AG09309 (cell line): ENCODE measurements around the gene ERBB4.
A peak's percentile ranks its signal among the peaks of the same experiment; 100 is the strongest.
"Not testable (repeated sequence)": the region's sequence is repeated elsewhere in the genome, so short reads cannot be mapped to it uniquely, and the experiment has no call there.

ENCODE experiments used
- DNase-seq: peaks from one replicate; pipeline ENCODE4 v3.0.0-alpha.2; 2010; ENCODE audit warnings: low read depth
- H3K4me3 ChIP-seq: 2 replicates; pipeline ENCODE4 v1.5.1; 2011; ENCODE audit warnings: mild to moderate bottlenecking, low read depth, low read length, moderate library complexity; ENCODE audit not compliant: control insufficient read depth
- CTCF ChIP-seq: IDR thresholded peaks from 2 replicates; pipeline ENCODE4 v1.5.1; 2011; ENCODE audit warnings: mild to moderate bottlenecking, low read depth, low read length, inconsistent platforms; ENCODE audit not compliant: insufficient read depth, control insufficient read depth; ENCODE audit errors: missing control alignments

Gene ERBB4

GRCh38 chr2:212265777-212266176 is 272.8 kb downstream of the ERBB4 start:
- no peak for DNase-seq
- no peak overlapping the region for H3K4me3 ChIP-seq
- no peak for TF ChIP-seq CTCF

- DNase-seq, result no peak
- no peak overlapping the region for H3K4me3 ChIP-seq
- no peak for TF ChIP-seq CTCF
These were observed 274.4 kb downstream of the ERBB4 start for GRCh38 chr2:212264187-212264586.

- TF ChIP-seq CTCF, result no peak
- DNase-seq, result no peak
- H3K4me3 ChIP-seq, result no peak overlapping the region
These were observed 279.4 kb downstream of the ERBB4 start for GRCh38 chr2:212259226-212259625.

GRCh38 chr2:212254339-212254738 is 284.3 kb downstream of the ERBB4 start:
- no peak for DNase-seq
- H3K4me3 ChIP-seq, result no peak overlapping the region
- TF ChIP-seq CTCF, result no peak

GRCh38 chr2:212249451-212249850 is 289.2 kb downstream of the ERBB4 start:
- DNase-seq, result peak; percentile 21
- peak; percentile 55 for TF ChIP-seq CTCF

GRCh38 chr2:212245880-212246279 is 292.7 kb downstream of the ERBB4 start:
- TF ChIP-seq CTCF, result no peak
- DNase-seq, result no peak
- H3K4me3 ChIP-seq, result no peak overlapping the region

More at GRCh38 chr2:212249451-212249850, 289.2 kb downstream of the ERBB4 start:
- no peak overlapping the region for H3K4me3 ChIP-seq

GRCh38 chr2:212242724-212243123 is 295.9 kb downstream of the ERBB4 start:
- no peak for DNase-seq
- no peak overlapping the region for H3K4me3 ChIP-seq
- TF ChIP-seq CTCF, result no peak

GRCh38 chr2:212238152-212238551 is 300.4 kb downstream of the ERBB4 start:
- H3K4me3 ChIP-seq, DNase-seq: not testable (repeated sequence)
